Stimulated activated CD8-positive, alpha-beta memory T cell treated with anti-CD3 and anti-CD28 coated beads, Interleukin-15, amount 100 ng/mL, for 1 hour (primary cell): Measurements from ENCODE around the gene KAT2B.

Source experiments
- DNase-seq: peaks from one replicate; pipeline ENCODE4 v3.0.0-alpha.2; 2020; ENCODE audit warnings: low read depth

The KAT2B gene

DNA sequence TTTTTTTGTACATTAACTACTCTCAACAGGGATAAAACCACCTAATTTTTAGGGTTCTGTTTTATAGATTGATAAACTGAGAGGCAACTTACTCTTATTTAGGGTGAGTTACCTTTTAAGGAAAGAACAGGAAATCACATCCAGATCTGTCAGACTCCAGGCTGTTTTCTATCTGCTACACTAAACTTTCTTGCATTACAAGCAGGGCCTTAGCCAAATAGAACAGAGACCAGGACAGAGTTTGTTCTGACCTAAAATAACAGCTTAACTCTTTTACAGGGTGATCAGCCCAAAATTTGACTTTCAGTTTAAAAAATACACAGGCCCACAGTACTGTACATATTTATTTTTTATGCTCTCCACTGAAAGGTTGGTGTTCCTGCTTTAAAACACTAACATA lies 107.1 kb downstream of the KAT2B start:
- DNase-seq, result no peak

DNA sequence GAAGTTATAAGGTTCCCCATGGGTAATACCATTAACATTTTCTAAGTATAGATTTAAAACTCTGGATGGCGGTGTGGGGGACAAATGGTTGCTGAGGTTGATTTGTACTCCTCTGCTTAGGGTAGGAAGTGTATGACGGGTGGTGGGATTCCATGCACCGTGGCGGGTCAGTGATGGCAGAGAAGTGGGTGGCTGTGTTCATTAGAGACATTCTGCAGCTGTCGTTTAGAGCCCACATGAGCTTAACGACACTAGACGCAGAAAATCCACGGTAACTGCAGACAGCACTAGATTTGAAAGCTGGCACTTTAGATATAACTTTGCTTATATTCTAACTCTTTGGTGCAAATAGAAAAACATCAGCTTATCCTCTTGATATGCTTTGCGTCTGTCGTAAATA lies 108.2 kb downstream of the KAT2B start:
- DNase-seq, result no peak

DNA sequence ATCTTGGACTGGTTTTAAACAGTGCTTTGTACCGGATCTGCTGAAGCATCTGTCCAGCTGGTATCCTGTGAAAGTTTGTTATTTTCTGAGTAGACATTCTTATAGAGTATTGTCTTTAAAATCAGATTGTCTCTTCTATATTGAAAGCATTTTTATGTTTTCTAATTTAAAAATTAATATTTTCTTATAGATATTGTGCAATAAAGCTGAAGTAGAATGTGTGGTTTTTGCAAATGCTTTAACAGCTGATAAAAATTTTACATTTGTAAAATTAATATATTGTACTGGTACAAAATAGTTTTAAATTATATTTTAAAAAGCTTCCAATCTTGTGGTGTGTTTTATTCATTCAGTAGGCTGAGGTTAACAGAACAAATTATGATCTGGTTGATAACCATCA lies 113.8 kb downstream of the KAT2B start:
- no peak for DNase-seq

DNA sequence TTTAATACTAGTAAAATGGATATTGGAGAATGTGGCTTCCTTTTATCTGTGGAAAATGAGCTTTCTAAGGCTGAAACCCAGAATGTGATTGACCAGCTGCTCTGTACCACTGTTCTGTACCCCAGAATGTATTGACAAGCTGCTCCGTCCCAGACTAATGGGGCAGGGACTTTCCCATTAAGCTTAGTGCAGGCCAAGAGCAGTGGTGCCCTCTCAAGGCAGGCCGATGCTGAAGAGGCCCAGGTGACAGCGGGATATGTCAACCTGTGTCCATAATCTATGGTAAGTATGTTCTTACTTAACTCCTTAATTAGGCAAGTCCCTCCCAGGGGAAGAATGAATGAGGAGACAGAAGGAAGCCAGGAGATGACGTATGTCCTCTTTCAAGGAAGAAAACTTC lies 114.7 kb downstream of the KAT2B start:
- DNase-seq, result no peak

DNA sequence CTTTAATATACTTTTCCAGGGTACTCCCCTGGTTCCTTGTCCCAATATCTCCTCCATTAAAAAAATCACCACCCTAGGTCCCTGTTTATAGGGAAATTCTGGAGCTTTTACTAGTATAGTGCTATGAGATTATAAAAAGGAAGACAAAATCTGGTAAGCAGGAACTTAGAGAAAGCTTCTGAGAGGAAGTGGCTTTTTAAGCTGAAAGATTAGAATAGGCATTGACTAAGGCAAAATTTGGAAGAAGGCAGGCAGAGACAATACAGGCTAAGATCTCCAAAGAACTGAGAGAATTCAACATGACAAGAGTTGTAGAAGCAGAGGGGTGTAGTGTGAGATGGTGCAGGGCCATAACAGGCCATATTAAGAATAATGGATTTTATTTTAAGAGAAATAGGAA lies 120.0 kb downstream of the KAT2B start:
- no peak for DNase-seq

DNA sequence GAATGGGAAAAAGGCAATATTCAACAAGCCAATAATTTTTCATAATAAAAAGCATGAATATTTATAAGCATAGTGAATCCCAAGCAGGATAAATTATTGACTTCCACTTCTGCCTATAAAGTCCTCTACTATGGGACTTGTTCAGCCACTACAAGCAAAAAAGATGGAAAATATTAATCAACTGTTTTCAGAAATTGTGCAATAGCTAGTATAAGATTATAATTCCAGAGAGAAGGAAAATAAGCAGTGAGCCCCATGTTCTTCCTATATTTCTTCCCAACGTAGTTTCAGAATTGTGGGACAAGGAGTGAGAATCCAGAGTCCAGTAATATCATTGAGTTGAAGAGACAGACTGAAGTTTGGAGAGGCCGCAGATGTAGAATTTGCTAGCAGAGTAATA lies 121.5 kb downstream of the KAT2B start:
- DNase-seq, result no peak

DNA sequence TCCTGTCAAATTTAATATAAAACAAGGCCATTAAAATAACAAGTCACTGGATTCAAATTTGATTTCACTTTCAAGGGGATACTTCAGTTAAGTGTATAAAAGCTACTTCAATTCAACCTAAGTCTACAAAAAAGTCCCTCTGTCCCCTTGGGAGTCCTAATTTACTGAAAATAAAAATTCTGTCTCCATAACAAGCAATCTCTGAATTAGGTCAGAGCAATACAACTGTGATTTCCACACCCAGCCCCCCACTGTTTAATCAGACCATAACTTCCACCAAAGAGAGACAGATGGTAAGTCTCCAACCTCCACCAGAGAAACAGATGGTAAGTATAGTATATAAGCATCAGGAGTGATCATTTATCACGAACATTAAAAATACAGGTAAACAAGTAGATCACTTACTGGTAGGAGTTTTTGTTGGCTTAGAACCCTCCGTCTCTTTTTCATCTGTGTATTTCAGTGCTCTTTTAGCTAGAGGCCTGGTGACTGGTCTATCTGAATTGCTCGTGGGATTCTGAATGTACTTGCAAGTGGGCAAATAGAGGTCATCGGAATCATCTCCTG lies 133.7 kb downstream of the KAT2B start:
- DNase-seq, result no peak

DNA sequence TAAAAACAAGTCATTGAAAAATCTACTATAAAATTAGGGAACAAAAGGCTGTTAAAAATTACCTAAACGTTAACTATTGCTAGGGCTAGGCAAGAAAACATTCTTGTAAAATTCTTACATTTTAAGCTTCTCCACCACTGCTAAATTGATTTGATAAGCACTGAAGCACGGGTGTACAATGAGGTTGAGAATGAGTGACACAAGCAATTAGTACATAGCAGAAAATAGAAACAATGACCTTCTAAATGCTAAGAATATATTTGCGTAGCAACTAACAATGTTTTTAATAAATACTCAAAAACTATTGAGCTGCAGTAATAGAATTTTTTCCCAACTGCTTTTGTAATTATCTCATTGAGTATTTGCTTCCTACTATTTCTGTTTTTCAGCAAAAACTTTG lies 141.0 kb downstream of the KAT2B start:
- DNase-seq, result no peak

DNA sequence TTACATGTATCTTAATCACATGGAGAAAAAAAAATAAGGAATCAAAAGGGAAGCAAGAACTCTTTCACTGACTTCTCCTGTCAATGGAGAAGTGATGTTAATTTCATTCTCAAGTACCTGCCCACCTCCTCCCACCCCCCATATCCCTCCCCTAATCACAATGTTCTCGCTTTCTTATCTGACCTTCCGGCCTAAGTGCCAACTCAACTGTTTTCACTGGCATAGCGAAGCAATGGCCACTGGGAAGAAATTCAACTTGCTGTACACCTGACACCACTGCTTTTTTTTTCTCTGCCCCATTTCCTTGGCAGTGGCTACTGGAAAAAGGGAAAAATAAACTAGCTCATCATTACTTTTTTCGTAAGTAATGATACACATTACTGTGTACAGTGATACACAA lies 142.0 kb downstream of the KAT2B start:
- no peak for DNase-seq

DNA sequence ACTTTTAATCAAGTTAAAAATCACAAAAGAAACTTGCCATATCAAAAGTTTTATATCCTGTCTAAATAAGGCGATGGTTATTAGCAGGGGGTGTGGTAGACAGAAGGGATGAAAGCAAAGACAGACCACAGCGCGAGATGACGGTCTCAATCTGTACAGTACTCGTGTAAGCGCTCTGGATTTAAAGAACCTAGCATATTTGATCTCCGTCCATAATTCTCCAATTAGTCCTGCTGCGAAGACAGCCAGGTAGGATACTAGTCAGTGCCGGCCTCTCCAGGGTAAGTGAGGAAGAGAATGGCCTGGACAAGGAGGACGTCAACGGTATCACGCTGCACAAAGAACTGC lies 145.1 kb downstream of the KAT2B start:
- DNase-seq, result no peak

DNA sequence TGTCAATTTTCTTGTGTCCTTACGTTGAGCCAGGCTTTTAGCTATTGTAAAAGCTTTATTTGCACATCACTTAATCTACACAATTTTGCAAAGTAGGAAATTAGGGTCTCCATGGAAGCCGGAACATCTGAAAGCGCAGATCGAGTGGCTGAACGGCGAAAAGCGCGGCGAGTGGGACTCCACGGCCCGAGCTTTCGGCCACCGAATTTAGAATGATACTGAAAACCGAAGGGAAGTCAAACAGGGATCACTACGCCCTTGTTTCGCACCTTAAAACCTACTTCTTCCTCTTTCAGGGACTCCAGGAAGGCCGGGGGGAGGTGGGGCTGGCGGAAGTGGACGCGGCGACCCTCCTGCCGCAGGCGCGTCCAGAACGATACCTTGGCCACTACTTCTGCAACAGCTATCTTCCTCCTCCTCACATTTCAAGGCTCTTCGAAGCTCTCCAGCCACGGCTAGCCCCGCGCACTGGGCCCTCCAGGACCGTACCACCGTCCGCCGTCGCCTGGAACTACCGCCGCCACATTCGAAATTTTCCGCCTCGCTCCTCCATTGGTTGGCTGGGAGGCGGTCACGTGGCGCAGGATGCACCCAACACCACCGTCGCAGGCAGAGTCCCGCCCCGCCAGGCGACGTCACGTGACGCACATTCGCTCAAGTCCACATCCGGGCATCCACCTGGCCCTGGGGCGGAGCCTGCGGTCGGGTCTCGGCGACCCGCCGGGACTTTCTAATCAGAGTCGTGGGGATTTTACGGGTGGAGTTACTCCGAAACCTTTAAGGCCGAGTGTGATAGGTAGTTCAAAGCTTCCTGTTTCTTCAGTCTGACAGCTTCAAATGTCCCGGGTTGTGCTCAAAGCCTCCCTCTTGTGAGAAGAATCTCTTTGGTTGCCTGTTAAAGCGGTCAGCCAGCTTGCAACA lies 145.7 kb downstream of the KAT2B start, which contains the start of gene SGO1:
Gene SGO1 (minus strand): TSS at position 528 of the 921 bp plus-strand sequence. CDS start 2,179 bp downstream, outside the sequence.
- DNase-seq, result peak; percentile 99

DNA sequence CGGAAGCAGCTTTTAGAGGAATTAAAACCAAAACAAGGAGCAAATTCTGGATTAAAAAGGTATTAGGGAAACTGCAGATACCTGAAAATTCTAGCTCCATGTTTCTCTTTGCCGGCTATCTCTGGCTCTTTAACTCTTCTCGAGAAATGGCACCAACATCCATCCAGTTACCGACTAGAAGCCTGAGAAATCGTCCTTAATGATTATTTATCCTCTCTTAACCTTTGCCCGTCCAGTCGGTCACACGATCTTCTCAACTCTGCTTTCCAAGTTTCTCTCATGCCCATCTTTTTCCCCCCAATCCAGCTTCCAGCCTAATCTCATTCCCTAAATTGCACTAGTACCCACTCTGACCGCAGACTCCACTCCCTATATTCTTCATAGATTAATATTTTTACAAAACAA lies 146.4 kb downstream of the KAT2B start:
- DNase-seq, result no peak

DNA sequence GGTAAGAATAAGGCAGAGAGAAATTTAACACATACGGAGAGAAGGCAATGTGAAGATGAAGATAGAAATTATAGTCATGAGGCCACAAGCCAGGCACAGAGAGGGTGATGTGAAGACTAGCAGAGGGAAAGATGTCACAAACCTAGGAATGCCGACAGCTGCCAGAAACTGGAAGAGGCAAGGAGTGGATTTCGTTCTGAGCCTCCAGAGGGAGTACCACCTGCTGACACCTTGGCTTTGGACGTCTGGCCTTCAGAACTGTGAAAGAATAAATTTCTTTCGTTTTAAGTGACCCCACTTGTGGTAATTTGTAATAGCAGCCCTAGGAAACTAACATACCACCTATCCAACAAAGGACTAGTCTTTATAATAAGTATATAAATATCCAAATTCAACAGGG lies 150.7 kb downstream of the KAT2B start:
- DNase-seq, result no peak

DNA sequence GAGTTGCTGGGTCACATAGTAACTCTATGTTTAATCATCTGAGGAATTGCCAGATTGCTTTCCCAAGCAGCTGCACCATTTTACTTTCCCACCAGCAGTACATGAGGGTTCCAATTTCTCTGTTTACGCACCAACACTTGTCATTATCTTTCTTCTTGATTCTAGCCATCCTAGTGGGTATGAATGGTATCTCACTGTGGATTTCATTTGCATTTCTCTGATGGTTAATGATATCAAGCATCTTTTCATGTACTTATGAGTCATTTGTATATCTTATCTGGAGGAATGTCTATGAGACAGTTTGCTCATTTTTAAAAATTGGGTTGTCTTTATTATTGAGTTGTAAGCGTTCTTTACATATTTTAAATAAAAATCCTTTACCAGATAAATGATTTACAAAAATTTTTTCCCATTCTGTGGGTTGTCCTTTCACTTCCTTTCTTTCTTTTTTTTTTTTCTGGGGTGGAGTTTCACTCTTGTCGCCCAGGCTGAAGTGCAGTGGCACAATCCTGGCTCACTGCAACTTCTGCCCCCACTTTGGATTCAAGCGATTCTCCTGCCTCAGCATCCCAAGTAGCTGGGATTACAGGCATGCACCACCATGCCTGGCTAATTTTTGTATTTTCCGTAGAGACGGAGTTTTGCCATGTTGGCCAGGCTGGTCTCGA lies 154.7 kb downstream of the KAT2B start:
- DNase-seq, result no peak

DNA sequence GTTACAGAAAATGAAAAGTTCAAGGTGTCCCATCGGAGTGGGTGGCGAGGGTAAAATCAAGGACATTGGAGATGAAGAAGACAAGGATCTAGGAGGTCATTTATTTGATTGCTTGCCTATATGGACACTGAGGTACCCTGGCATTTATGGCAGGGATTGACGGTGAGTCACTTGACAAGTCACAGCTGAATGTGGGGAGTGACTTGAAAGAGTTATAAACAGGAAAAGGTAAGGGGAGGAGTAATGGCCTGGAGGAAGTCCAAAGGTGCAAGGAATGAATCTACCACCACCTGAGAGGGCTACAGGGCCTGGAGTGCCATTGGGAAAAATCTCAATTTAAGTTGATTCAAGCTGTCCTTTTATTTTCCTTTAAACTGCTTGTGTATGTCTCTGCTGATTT lies 157.5 kb downstream of the KAT2B start:
- DNase-seq, result no peak

DNA sequence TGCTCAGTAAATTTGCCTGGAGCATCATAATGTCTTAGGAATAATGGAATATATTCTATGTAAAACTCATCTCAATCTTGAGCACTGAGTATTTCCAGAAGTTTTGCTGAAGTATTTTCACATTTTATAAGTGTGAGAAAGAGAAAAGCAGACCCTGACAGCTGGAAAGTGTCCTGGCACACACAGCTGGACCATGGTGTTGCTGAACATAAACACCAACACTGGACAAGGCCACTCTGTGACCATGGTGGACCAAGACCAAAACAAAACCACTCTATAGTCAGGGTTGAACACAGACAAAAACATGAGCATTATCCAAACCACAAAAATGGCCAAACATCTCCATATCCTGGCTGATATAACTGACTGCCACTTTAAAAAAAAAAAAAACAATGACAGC lies 160.9 kb downstream of the KAT2B start:
- DNase-seq, result no peak
